ENCODE measurements around the gene NCKAP5. TPM values are rescaled to one million over a fixed set of nuclear protein-coding genes. Genes with fewer than 3 reads are reported as not detected.

Gene NCKAP5
- total RNA-seq, 1 experiment from 2014 or later, result 0.47 TPM

DNA sequence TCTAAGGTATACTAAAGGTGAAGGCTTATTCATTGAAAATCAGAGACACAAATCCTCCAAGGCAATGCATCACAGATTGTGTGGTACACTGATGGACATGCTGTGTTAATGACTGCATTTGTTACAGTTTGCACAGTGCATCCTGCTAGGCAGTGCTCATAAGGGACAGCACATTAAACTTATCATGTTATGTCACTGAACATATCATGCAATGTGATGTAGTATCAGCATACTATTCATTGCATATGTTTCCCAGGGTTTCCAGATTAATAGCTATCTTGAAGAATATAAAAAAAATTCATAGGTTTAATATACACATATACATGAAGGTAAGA lies 225.3 kb downstream of the NCKAP5 start:
- DNase-seq (ENCODE audit: low read depth), result no peak

DNA sequence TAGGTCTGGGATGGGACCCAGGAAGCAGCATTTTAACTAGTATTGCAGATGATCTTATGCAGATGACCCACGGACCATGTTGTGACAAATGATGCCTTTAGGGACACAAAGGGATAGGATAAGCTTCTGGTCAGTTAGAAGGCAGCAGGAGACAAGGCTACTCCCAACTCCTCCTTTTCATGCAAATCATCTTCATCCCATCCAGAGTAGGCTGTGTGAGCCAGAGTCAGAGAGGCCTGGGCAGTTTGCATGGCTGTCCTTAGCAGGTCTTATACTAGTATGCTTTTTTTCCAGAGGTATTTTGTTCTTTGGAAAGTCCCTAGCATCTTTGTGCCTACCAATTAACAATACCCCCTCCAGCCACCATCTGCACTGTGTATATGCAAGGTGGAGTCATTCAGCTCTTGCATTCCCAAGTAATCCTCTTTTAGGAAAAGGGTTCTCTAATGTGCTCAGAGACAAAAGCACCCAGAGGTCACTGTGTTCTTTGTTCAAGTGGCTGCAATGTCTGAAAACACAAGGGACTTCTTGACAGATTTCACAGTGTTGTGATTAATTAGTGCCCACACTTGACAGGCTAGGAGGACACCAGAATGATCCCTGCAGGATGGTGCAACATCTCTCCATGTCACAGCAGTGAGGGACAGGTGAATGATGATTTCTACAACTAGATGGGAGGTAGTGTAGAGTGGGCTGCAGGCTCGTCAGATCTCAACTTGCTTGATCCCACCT lies 225.8 kb downstream of the NCKAP5 start:
- no peak for DNase-seq (ENCODE audit: low read depth)

DNA sequence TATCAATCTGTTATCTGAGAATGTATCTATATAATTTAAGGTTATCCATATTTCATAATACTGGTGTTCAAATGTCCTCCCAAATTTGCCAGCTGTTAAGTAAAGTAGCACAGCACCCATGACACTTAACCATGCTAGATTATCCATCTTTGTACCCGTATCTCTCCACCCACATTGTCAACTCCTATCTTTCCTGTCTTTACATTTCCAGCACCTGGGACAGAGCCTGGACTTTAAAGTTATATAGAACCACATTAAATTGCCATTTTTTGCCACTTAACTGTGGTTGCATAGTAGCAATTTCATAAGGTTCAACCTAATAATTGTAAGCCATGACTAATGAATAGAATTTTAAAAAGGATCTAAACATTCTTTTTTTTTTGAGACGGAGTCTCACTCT lies 226.7 kb downstream of the NCKAP5 start:
- no peak for DNase-seq (ENCODE audit: low read depth)

DNA sequence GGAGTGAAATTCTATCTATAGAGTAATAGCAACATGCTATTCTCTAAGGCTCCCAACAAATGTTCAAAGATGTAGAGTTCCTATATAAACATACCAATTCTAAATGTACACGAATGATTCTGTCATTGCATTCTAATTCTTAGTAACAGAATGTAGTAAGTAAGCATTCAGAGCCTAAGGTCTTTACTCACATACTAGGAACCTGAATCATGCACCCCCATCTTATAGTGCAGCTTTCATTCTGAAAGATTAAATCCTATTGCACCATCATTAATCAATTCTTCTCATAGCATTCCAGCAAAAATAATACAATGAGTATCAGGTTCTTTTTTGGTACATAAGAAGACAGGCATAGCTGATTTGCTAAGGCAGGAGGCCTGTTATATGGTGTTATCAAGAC lies 230.0 kb downstream of the NCKAP5 start:
- no peak for DNase-seq (ENCODE audit: low read depth)

DNA sequence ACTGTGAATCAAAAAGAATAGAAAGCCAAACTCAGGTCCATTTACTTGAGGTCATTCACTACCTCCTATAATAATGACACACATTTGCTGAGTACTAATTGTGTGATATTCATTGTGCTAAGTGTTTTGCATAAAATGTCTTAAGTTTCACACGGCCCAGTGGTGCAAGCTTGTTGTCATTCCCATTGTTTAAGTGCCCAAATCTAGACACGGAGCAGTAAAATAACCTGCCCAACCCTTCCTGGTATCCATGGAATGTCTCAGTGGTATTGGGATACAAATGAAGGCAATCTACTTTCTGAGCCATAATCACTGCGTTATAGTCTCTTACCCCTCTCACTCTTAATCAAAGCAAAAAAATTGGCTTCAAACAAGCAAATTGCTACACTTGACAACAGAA lies 233.3 kb downstream of the NCKAP5 start:
- no peak for DNase-seq (ENCODE audit: low read depth)

DNA sequence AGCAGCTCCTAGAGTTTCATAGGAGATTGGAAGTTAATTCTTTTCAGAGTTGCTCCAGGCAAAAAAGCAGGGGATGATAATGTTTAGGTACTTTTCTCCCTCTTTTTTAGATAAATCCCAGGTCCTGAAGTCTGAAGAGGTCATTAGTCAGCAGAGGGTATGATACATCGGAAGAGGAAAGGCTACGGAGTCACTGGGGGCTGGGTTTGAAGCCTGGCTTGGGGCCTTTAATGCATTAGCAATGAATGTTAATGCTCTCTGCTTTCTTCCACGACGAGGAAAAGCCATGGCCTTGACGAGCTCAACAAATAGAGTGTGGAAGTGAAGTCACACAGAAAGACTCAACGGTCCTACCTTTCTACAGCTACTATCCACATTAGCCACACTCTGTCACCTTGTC lies 235.1 kb downstream of the NCKAP5 start:
- peak; percentile 56 for DNase-seq (ENCODE audit: low read depth)

DNA sequence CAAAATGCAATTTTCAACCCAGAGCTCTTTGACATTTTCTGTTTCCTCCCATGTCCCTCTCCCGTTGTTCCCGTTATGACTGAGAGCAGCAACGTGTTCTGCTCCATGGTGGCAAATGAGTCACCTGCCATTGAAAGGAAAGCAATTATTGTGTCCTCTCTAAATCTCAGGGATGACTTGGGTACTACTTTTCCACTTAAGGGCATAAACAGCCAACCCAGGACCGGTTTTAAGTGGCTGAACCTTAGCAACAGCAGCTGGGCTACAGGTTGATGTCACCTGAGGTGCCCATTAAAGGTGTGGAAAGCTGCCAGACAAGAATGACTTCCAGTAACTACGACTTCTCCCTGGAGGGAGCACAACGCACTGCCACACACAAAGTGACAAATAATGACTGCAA lies 236.8 kb downstream of the NCKAP5 start:
- DNase-seq (ENCODE audit: low read depth), result no peak

DNA sequence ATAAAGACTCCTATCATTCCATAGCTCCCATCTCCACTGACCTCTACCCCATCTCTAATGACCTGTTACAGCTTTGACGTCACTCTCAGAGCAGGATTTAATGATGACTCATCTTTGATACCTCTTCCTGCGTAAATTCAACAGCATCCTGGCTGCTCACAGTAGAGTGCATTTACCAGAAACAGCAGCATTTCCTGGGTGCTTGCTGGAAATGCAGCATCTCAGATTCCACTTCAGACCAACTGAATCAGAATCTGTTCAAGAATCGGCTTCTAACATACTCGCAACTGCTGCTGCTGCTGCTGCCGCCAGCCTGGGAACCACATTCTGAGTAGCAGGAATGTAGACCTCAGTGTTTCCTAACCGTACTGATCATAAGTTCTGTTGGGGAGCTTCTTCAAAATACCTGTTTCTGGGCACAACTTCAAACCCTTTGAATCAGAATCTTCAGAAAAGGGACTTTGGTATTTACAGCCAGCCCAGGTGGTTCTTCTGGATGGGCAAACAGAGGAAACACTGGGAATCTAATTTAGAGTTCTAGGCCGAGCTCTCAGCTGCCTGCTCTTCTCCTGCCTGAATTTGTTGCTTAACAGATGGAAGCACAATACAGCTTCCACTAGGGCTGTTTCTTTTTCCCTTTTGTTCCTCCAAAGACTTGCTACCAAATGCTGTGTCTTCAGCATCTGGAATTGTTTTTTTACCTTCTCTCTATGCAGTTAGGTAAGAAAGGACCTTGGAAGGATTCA lies 241.4 kb downstream of the NCKAP5 start:
- peak; percentile 72 for DNase-seq (ENCODE audit: low read depth)

DNA sequence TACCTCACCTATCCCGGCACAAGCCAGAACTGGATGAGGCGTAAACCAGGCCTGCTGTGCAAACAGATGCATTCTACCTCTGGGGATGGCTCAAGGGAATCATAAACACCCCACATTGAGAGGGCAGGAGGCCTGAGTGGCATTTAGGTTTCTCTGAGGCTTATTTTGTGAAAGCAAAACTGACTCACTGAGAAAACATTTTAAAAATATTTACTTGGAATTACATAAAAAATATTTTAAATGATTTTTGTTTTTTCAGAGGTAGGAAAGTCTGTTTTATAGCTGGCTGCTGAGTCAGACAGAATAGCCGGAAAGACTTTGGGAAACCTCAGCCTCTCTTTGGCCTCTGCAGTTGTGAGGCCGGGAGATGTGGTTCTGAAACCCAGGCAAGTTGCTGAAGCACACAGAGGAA lies 244.1 kb downstream of the NCKAP5 start:
- peak; percentile 40 for DNase-seq (ENCODE audit: low read depth)

DNA sequence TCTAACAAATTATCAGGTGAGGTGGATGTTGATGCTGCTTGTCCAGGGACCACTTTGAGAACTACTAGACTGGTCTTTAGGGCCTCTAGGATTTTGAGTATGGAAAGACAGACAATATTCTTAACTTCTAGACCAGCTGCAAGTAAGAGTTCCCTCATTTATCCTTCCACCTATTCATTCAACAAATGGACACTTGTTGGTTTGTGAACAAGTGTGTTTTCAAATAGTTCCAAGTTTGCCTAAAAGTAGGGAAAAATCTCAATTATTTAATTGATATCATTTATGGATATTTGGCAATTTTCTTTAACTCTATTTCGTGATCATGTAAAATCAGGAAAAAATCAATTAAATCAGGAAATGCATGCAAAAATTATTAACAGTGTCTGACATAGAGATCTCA lies 245.4 kb downstream of the NCKAP5 start:
- no peak for DNase-seq (ENCODE audit: low read depth)

DNA sequence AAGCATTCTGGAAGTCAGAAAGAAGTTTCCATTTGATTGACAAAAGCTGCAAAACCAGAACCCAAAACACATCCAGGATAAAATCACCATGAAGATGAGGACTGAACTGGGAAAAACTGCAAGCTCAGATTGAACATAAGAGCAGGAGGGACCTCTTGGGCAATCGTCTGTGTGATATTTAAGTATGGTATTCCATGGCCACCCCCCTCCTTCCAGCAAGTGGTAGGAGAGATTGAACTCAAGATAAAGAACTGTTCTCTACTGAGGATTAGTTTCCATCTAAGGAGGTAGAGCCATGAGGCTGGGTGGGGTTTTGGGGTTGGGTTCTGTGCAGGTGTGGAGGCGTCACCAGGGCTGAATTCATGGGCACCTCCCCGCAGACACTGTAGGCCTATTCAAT lies 251.1 kb downstream of the NCKAP5 start:
- DNase-seq (ENCODE audit: low read depth), result no peak

DNA sequence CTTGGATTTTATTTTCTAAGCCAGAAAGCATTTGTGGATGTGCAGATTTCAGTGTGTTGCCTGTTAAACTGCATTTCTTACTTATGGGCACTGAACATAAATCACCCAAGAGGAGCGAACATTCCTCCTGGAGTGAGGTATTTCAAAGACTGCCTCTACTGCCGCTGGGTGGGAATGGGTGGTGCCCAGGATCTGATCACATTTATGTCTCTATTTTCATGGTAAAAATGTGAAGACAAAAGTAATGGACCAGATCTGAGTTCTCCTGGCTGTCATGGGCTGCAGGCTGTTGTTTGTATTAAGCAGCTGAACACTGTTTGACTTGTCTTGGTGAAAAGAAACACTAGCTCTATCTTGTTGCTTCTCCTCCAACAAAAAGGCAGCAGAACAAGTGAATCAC lies 251.7 kb downstream of the NCKAP5 start:
- no peak for DNase-seq (ENCODE audit: low read depth)

DNA sequence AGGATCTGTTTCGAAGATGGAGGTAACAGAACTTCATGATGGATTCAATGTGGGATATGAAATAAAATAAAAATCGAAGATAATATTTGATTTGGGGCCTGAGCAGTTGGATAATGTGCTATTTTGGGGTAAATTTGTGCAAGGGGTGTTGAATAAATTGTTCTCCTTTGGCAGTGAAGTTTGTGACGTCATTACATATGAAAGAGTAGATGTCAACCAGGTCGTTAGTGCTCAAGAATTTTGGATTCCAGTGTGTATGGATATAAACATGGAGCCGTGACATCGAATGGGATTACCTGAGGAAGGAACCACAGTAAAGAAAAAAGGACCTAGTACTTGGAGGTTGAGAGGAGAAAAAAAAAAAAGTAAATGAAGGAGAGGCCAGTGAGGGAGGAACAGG lies 253.0 kb downstream of the NCKAP5 start:
- no peak for DNase-seq (ENCODE audit: low read depth)

DNA sequence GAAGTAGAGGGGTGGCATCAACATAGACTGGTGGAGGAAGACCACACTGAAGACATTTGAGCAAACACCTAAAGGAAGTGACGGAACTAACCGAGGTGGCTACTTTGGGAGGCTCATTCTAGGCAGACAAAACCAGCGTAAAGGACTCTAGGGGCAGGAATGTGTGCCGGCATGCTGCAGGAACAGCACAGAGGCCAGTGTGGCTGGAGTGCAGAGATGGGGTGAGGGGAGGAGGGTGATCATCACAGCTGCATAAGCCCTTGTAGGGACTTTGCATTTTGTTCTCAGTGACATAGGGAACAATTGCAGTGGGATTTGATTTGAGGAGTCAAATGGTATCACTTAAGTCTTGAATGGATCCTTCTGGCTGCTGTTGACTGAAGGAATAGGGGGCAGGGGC lies 253.5 kb downstream of the NCKAP5 start:
- no peak for DNase-seq (ENCODE audit: low read depth)

DNA sequence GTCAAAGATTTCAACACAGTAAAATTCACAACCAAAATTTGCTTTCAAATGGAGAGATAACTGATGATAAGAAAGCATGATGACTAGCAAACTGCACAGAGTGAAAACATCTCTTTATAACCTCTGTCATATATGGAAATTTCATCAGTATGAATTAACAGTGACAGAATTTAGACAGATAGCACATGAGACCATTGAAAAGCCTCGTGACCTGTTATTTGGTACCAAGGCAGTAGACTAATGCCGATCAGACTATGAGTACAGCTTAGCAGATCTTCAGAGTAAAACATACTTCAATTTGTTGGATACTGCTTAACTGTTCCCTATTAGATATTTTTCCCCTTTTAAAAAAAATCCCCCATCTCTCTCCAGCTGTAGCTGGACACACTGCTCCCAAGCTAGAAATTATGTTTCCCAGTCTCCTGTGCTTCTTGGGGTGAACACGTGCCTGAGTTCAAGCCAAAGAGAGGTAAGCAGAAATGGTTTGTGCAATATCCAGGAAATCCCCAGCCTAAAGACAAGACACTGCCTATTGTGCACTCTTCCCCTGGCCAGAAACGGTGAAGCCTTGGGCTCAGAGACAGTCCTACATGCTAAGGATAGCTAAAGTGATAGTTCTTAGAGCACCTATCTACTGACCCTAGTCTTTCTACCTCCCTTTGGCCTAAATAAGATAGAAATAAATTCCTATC lies 256.1 kb downstream of the NCKAP5 start:
- DNase-seq (ENCODE audit: low read depth), result no peak

DNA sequence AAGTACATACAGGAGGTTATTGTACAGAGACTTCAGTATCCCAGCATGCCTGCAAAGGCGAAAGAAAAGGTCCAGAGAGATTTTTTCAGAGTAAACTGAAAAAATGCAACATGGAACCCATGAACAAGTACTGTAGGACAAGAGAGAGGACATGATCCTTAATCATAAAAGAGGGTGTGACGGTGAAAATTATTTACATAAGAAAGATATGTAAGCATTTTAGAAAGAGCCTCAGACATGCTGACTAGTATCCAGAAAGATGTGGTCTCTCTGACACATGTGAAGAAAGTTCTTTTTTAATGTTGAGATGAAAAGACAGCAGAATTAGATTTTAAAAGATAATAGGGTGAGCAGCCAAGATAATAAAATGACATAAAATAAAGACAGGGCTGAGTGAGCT lies 262.0 kb downstream of the NCKAP5 start:
- no peak for DNase-seq (ENCODE audit: low read depth)

DNA sequence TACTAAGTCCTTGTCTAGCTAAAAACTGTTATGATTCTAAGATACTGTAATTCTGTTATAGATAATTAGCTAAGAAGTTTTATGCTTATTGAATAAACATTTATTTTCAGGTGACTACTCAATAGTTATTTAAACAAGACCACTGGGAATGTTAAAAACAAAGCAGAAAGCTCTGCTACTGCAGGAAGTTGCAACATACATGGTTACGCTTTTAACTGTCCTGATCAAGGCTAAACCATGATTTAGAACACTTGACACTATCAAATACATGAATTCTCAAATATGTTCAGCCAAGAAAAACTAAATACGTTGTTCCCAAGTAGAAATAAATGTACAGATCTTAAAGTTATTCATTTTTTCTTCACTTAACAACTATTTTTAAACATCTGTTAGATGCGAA lies 263.9 kb downstream of the NCKAP5 start:
- DNase-seq (ENCODE audit: low read depth), result no peak

DNA sequence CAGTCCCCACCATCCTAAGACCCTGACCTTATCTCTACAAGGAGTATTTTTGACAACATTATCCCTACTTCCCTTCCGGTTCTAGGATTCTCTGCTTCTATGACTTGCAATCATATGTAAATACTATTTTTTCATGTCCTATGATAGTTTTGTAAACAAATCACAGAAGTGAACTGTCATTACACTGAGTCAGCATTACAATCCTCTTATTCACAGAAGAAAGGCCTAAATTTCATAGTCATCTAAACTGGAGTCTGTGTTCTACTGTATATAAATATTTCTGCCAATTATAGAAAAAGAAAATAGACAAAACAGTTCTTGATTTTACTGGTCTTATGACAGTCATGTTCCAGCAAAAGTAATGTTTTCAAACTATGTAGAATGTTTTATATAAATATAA lies 265.1 kb downstream of the NCKAP5 start:
- DNase-seq (ENCODE audit: low read depth), result no peak

DNA sequence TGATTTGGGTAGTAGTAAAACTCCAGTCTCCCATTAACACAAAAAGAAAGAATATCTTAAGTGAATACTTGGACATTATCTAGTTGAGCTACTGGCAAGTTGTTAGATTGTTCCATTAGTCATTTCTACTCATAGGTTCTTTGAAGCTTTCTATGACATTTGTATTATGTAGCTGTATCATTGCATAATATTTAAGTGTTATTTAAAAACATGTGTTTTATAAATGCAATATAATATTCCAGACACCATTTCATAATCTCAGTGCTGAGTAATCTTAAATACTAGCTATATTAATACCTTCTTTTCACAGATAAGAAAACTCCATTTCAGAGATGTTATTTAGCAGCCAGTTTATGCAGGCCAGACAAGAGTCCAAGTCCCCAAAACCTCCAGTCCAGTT lies 271.9 kb downstream of the NCKAP5 start:
- no peak for DNase-seq (ENCODE audit: low read depth)

DNA sequence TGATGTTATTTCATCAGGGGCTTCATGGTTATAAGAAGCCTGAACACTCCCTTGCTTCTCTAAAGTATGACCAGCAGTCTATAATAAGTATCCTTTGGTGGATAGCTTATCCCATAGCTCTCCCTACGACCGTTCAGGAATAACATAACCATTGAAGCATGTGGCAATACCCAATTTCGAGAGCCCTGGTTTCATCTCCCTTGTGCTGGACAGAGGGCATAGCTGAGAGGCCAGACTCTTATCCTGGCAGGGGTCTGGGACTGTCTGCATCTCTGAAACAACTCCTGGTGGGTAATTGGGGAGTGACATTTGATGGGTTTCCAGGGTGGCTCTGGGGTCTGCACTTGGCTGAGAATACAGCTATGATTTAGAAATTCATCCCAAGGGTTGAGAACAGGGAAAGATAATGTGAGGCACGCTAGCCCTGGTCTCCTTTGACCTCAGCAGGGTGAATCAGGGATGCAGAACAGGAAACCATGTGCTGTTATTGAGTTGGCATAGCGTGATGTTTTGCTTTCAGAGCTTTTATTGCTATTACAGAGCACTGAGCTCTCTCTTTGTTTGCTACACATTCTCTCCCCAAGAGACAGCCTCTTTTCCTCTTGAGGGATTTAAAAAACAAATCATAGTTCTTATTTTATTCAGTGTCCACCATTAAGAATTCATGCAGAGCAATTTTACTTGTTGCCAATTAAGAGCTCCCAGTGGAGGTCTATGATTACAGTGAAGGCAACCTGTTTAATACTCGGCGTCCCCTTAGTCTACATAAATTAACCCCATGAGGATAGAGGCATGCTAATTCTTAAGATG lies 274.5 kb downstream of the NCKAP5 start:
- DNase-seq (ENCODE audit: low read depth), result peak; percentile 14

DNA sequence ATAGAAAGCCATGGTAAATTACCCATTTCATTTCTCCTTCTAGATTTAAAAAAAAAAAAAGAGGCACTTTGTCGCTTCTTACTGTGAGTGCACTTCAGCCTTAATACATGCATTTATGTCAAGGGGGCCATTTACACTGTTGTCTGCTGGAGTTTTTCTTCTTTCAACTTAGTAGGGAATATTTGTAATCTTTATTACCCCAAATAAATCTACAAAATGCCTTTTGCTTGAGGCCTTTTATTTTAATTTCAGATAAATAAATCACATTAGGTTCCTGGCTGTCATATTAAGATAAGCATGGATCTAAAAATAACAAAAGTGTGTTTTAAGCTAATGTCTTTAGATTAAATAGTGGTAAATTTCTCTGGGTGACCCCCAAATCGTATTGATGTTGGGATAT lies 276.0 kb downstream of the NCKAP5 start:
- DNase-seq (ENCODE audit: low read depth), result no peak

DNA sequence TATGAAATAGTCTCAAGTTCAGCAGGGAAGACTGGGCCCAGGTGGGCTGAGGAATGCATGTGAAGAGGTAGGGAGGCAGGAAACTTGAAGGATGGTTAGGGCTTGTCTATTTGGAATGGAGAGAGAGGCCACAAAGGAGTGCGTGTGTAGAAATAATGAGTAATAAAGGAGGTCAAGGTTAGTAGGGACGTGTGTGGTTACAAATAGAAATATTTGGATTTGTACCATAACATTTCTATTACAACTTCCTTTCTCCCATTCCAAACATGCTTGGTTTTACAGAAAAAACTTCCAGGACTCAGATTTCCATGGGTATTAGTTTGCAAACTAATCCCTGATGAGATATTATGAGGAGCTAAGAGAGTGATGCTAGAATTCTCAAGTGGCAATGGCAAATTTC lies 280.6 kb downstream of the NCKAP5 start:
- DNase-seq (ENCODE audit: low read depth), result peak; percentile 34

All from HT1080 (cell line).